ENCODE results near the gene CPA4. TPM values are rescaled to one million over a fixed set of nuclear protein-coding genes. Genes with fewer than 3 reads are reported as not detected.
"Not testable (repeated sequence)": the region's sequence is repeated elsewhere in the genome, so short reads cannot be mapped to it uniquely, and the experiment has no call there.

Gene CPA4
- not detected for total RNA-seq

- H3K27ac Mint-ChIP-seq: no peak within 1 kb of the TSS
- H3K4me1 Mint-ChIP-seq: no peaks in the 10 kb centered on the region
- no peaks in the 10 kb centered on the region for H3K36me3 Mint-ChIP-seq (ENCODE audit: low read depth)
- H3K27me3 Mint-ChIP-seq: no peaks in the 10 kb centered on the region
- no peak within 1 kb of the TSS for H3K4me3 Mint-ChIP-seq
- ChIA-PET POLR2A (no interaction called here), CTCF (no interaction called here)
- H3K9me3 Mint-ChIP-seq: peaks cover 4% of the 10 kb centered on the region
- no peak for DNase-seq
These were observed at the start of gene CPA4 for GRCh38 chr7:130292682-130293257. TSS of gene CPA4 (plus strand) at chr7:130293161. CDS start at chr7:130293181, 20 bp downstream.

GRCh38 chr7:130243486-130243885, 49.5 kb upstream of the CPA4 start:
- H3K27ac Mint-ChIP-seq; H3K36me3 Mint-ChIP-seq (ENCODE audit: low read depth); H3K4me3 Mint-ChIP-seq; DNase-seq; H3K9me3 Mint-ChIP-seq; POLR2A ChIA-PET: not testable (repeated sequence)
- Mint-ChIP-seq H3K27me3 (peaks cover 28% of the 10 kb centered on the region), H3K4me1 (peaks cover 15% of the 10 kb centered on the region)
- CTCF ChIA-PET: interaction anchor here (0.8 to 1.4 kb wide), 5 partner anchors 33 to 515 kb away, joined by 3 to 11 read pairs (median 3); partner anchors contain the start of gene CEP41

- H3K4me3 Mint-ChIP-seq; H3K36me3 Mint-ChIP-seq (ENCODE audit: low read depth); POLR2A ChIA-PET; CTCF ChIA-PET; H3K9me3 Mint-ChIP-seq; H3K27ac Mint-ChIP-seq; DNase-seq: not testable (repeated sequence)
- Mint-ChIP-seq H3K27me3 (peaks cover 34% of the 10 kb centered on the region), H3K4me1 (peaks cover 15% of the 10 kb centered on the region)
These were observed 46.5 kb upstream of the CPA4 start for GRCh38 chr7:130246491-130246890.

- H3K9me3 Mint-ChIP-seq; H3K27ac Mint-ChIP-seq; H3K4me1 Mint-ChIP-seq; H3K4me3 Mint-ChIP-seq; DNase-seq; H3K36me3 Mint-ChIP-seq (ENCODE audit: low read depth); POLR2A ChIA-PET: not testable (repeated sequence)
- peaks cover 44% of the 10 kb centered on the region for H3K27me3 Mint-ChIP-seq
- CTCF ChIA-PET: interaction anchor here (0.7 kb wide), 1 partner anchor 235 kb away, joined by 3 read pairs; no protein-coding TSS in a partner anchor
These were observed 44.1 kb upstream of the CPA4 start for GRCh38 chr7:130248842-130249241.

- CTCF ChIA-PET: interaction anchor here (0.6 kb wide), 1 partner anchor 9 kb away, joined by 5 read pairs; no protein-coding TSS in a partner anchor
- DNase-seq; H3K4me1 Mint-ChIP-seq; H3K4me3 Mint-ChIP-seq; H3K36me3 Mint-ChIP-seq (ENCODE audit: low read depth); POLR2A ChIA-PET; H3K9me3 Mint-ChIP-seq; H3K27ac Mint-ChIP-seq: not testable (repeated sequence)
- peaks cover 39% of the 10 kb centered on the region for H3K27me3 Mint-ChIP-seq
These were observed 43.3 kb upstream of the CPA4 start for GRCh38 chr7:130249626-130250025.

GRCh38 chr7:130254555-130254954, 38.4 kb upstream of the CPA4 start:
- H3K36me3 Mint-ChIP-seq (ENCODE audit: low read depth): peaks cover 2% of the 10 kb centered on the region
- H3K4me3 Mint-ChIP-seq: no peak overlapping the region
- DNase-seq: no peak
- no peaks in the 10 kb centered on the region for H3K4me1 Mint-ChIP-seq
- no peak overlapping the region for H3K27ac Mint-ChIP-seq
- H3K27me3 Mint-ChIP-seq: peaks cover 29% of the 10 kb centered on the region
- ChIA-PET POLR2A (no interaction called here), CTCF (no interaction called here)
- H3K9me3 Mint-ChIP-seq: peaks cover 6% of the 10 kb centered on the region

- Mint-ChIP-seq H3K27me3 (peaks cover 19% of the 10 kb centered on the region), H3K4me1 (no peaks in the 10 kb centered on the region), H3K36me3 (ENCODE audit: low read depth) (peaks cover 2% of the 10 kb centered on the region), H3K9me3 (peaks cover 6% of the 10 kb centered on the region), H3K4me3 (no peak overlapping the region), H3K27ac (no peak overlapping the region)
- DNase-seq: no peak
- POLR2A ChIA-PET: no interaction called here
- CTCF ChIA-PET: no interaction called here
These were observed 36.3 kb upstream of the CPA4 start for GRCh38 chr7:130256704-130257103.

GRCh38 chr7:130258494-130259078, 34.4 kb upstream of the CPA4 start:
- CTCF ChIA-PET: interaction anchor here (1.0 kb wide), 1 partner anchor 17 kb away, joined by 3 read pairs; no protein-coding TSS in a partner anchor
- POLR2A ChIA-PET: no interaction called here
- H3K4me1 Mint-ChIP-seq: no peaks in the 10 kb centered on the region
- H3K36me3 Mint-ChIP-seq (ENCODE audit: low read depth): peaks cover 2% of the 10 kb centered on the region
- H3K27me3 Mint-ChIP-seq: peaks cover 6% of the 10 kb centered on the region
- H3K9me3 Mint-ChIP-seq: peaks cover 6% of the 10 kb centered on the region
- H3K27ac Mint-ChIP-seq: no peak overlapping the region
- DNase-seq: no peak
- H3K4me3 Mint-ChIP-seq: no peak overlapping the region

- CTCF ChIA-PET: no interaction called here
These were observed 30.5 kb upstream of the CPA4 start for GRCh38 chr7:130262448-130262847.

GRCh38 chr7:130263130-130263529, 29.8 kb upstream of the CPA4 start:
- H3K4me3 Mint-ChIP-seq: no peak overlapping the region
- peaks cover 2% of the 10 kb centered on the region for H3K36me3 Mint-ChIP-seq (ENCODE audit: low read depth)
- ChIA-PET CTCF (no interaction called here), POLR2A (no interaction called here)
- H3K9me3 Mint-ChIP-seq: peaks cover 6% of the 10 kb centered on the region
- no peak overlapping the region for H3K27ac Mint-ChIP-seq
- no peaks in the 10 kb centered on the region for H3K4me1 Mint-ChIP-seq
- DNase-seq: no peak
- peaks cover 3% of the 10 kb centered on the region for H3K27me3 Mint-ChIP-seq

More at GRCh38 chr7:130262448-130262847, 30.5 kb upstream of the CPA4 start:
- DNase-seq: no peak
- peaks cover 6% of the 10 kb centered on the region for H3K9me3 Mint-ChIP-seq
- no peaks in the 10 kb centered on the region for H3K4me1 Mint-ChIP-seq
- POLR2A ChIA-PET: no interaction called here
- H3K36me3 Mint-ChIP-seq (ENCODE audit: low read depth): peaks cover 2% of the 10 kb centered on the region
- H3K27me3 Mint-ChIP-seq: peaks cover 2% of the 10 kb centered on the region
- no peak overlapping the region for H3K4me3 Mint-ChIP-seq
- H3K27ac Mint-ChIP-seq: no peak overlapping the region

- Mint-ChIP-seq H3K4me1 (no peaks in the 10 kb centered on the region), H3K4me3 (no peak within 1 kb of the TSS), H3K27ac (no peak within 1 kb of the TSS), H3K36me3 (ENCODE audit: low read depth) (no peaks in the 10 kb centered on the region), H3K9me3 (no peaks in the 10 kb centered on the region), H3K27me3 (peaks cover 5% of the 10 kb centered on the region)
- DNase-seq: no peak
- ChIA-PET CTCF (no interaction called here), POLR2A (no interaction called here)
These were observed 26.6 kb upstream of the CPA4 start, which contains the start of gene CPA2 for GRCh38 chr7:130266258-130266960. TSS of gene CPA2 (plus strand) at chr7:130266863. CDS start at chr7:130266882, 19 bp downstream.

GRCh38 chr7:130266961-130267321, 26.0 kb upstream of the CPA4 start:
- H3K27ac Mint-ChIP-seq: no peak overlapping the region
- POLR2A ChIA-PET: no interaction called here

GRCh38 chr7:130268463-130269317, 24.3 kb upstream of the CPA4 start:
- ChIA-PET CTCF (no interaction called here), POLR2A (no interaction called here)
- H3K27ac Mint-ChIP-seq: no peak overlapping the region
- H3K36me3 Mint-ChIP-seq (ENCODE audit: low read depth): no peaks in the 10 kb centered on the region
- H3K9me3 Mint-ChIP-seq: no peaks in the 10 kb centered on the region
- H3K4me1 Mint-ChIP-seq: no peaks in the 10 kb centered on the region
- DNase-seq: no peak
- H3K4me3 Mint-ChIP-seq: no peak overlapping the region
- peaks cover 5% of the 10 kb centered on the region for H3K27me3 Mint-ChIP-seq

More at GRCh38 chr7:130266961-130267321, 26.0 kb upstream of the CPA4 start:
- no peaks in the 10 kb centered on the region for H3K4me1 Mint-ChIP-seq
- DNase-seq: no peak
- CTCF ChIA-PET: no interaction called here
- no peaks in the 10 kb centered on the region for H3K36me3 Mint-ChIP-seq (ENCODE audit: low read depth)
- no peak overlapping the region for H3K4me3 Mint-ChIP-seq
- peaks cover 5% of the 10 kb centered on the region for H3K27me3 Mint-ChIP-seq
- no peaks in the 10 kb centered on the region for H3K9me3 Mint-ChIP-seq
